Activated CD4-positive, alpha-beta T cell treated with anti-CD3 and anti-CD28 coated beads for 48 hours (primary cell): ENCODE measurements around the gene LONP1.

Experiments used
- DNase-seq: peaks from one replicate; pipeline ENCODE4 v3.0.0-alpha.2; 2020

The LONP1 gene

GRCh38 chr19:5643060-5643459, 76.9 kb downstream of the LONP1 start:
- no peak for DNase-seq

GRCh38 chr19:5642204-5642603, 77.7 kb downstream of the LONP1 start:
- no peak for DNase-seq
